ENCODE data around the gene XYLT1. TPM values are rescaled to one million over a fixed set of nuclear protein-coding genes. Genes with fewer than 3 reads are reported as not detected.

The XYLT1 gene
- total RNA-seq, 1 experiment from 2014 or later = 7.5 TPM

- H3K36me3 Mint-ChIP-seq (ENCODE audit: insufficient read depth, unreplicated experiment) = no peaks in the 10 kb centered on the region
- H3K4me3 Mint-ChIP-seq (ENCODE audit: low read depth, unreplicated experiment) = no peak overlapping the region
- BruUV-seq (replicated peaks) = no TSS peak
- intact Hi-C loops (cut with micrococcal nuclease; ENCODE audit: unreplicated experiment) = no loop called here
- CTCF ChIA-PET = no interaction called here
- TF ChIP-seq CTCF (IDR thresholded peaks at IDR 0.05; ENCODE audit: unreplicated experiment) = no peak
- no peaks in the 10 kb centered on the region for H3K4me1 Mint-ChIP-seq (ENCODE audit: low read depth, unreplicated experiment)
- no peak overlapping the region for H3K27ac Mint-ChIP-seq (ENCODE audit: unreplicated experiment)
- H3K9me3 Mint-ChIP-seq (ENCODE audit: low read depth, unreplicated experiment) = no peaks in the 10 kb centered on the region
- no peak for DNase-seq
- no peaks in the 10 kb centered on the region for H3K27me3 Mint-ChIP-seq (ENCODE audit: unreplicated experiment)
Observed at GRCh38 chr16:17414916-17415315, 55.8 kb downstream of the XYLT1 start.

GRCh38 chr16:17414421-17414820 lies 56.3 kb downstream of the XYLT1 start:
- CTCF ChIA-PET = no interaction called here
- intact Hi-C loops (cut with micrococcal nuclease; ENCODE audit: unreplicated experiment) = no loop called here
- H3K27ac Mint-ChIP-seq (ENCODE audit: unreplicated experiment) = no peak overlapping the region

GRCh38 chr16:17413508-17413907 lies 57.3 kb downstream of the XYLT1 start:
- H3K27ac Mint-ChIP-seq (ENCODE audit: unreplicated experiment) = no peak overlapping the region
- intact Hi-C loops (cut with micrococcal nuclease; ENCODE audit: unreplicated experiment) = no loop called here
- H3K9me3 Mint-ChIP-seq (ENCODE audit: low read depth, unreplicated experiment) = peaks cover 2% of the 10 kb centered on the region
- no peaks in the 10 kb centered on the region for H3K27me3 Mint-ChIP-seq (ENCODE audit: unreplicated experiment)
- no peaks in the 10 kb centered on the region for H3K36me3 Mint-ChIP-seq (ENCODE audit: insufficient read depth, unreplicated experiment)
- TF ChIP-seq CTCF (IDR thresholded peaks at IDR 0.05; ENCODE audit: unreplicated experiment) = no peak
- no TSS peak for BruUV-seq (replicated peaks)
- no peaks in the 10 kb centered on the region for H3K4me1 Mint-ChIP-seq (ENCODE audit: low read depth, unreplicated experiment)
- CTCF ChIA-PET = no interaction called here
- H3K4me3 Mint-ChIP-seq (ENCODE audit: low read depth, unreplicated experiment) = no peak overlapping the region
- no peak for DNase-seq

More at GRCh38 chr16:17414421-17414820, 56.3 kb downstream of the XYLT1 start:
- no peak for DNase-seq
- no peak for TF ChIP-seq CTCF (IDR thresholded peaks at IDR 0.05; ENCODE audit: unreplicated experiment)
- no TSS peak for BruUV-seq (replicated peaks)
- Mint-ChIP-seq H3K36me3 (ENCODE audit: insufficient read depth, unreplicated experiment) (no peaks in the 10 kb centered on the region), H3K27me3 (ENCODE audit: unreplicated experiment) (no peaks in the 10 kb centered on the region), H3K4me3 (ENCODE audit: low read depth, unreplicated experiment) (no peak overlapping the region), H3K4me1 (ENCODE audit: low read depth, unreplicated experiment) (no peaks in the 10 kb centered on the region), H3K9me3 (ENCODE audit: low read depth, unreplicated experiment) (no peaks in the 10 kb centered on the region)

GRCh38 chr16:17412791-17413190 lies 58.0 kb downstream of the XYLT1 start:
- BruUV-seq (replicated peaks) = no TSS peak

More at GRCh38 chr16:17412791-17413190, 58.0 kb downstream of the XYLT1 start:
- no peaks in the 10 kb centered on the region for H3K4me1 Mint-ChIP-seq (ENCODE audit: low read depth, unreplicated experiment)
- no peaks in the 10 kb centered on the region for H3K27me3 Mint-ChIP-seq (ENCODE audit: unreplicated experiment)
- DNase-seq = no peak
- TF ChIP-seq CTCF (IDR thresholded peaks at IDR 0.05; ENCODE audit: unreplicated experiment) = no peak
- H3K27ac Mint-ChIP-seq (ENCODE audit: unreplicated experiment) = no peak overlapping the region
- H3K36me3 Mint-ChIP-seq (ENCODE audit: insufficient read depth, unreplicated experiment) = no peaks in the 10 kb centered on the region
- no peak overlapping the region for H3K4me3 Mint-ChIP-seq (ENCODE audit: low read depth, unreplicated experiment)
- CTCF ChIA-PET = no interaction called here
- intact Hi-C loops (cut with micrococcal nuclease; ENCODE audit: unreplicated experiment) = no loop called here
- H3K9me3 Mint-ChIP-seq (ENCODE audit: low read depth, unreplicated experiment) = peaks cover 2% of the 10 kb centered on the region
